DOHH2 (cell line): ENCODE data around the gene PRSS8.

Experiments used
- H3F3A ChIP-seq: fragments of 200-600 bp; sonication (generic), shearing (Covaris generic); 2 replicates; pipeline ENCODE4 v1.6.0; 2016; ENCODE audit warnings: antibody characterized with exemption, mild to moderate bottlenecking; ENCODE audit not compliant: control insufficient read depth, insufficient read depth
- H3K27ac ChIP-seq: fragments of 200-600 bp; sonication (generic); 2 replicates; pipeline ENCODE4 v1.5.1; 2014; ENCODE audit warnings: low read depth, mild to moderate bottlenecking, low read length, moderate library complexity
- H3K27me3 ChIP-seq: fragments of 200-600 bp; sonication (generic); 2 replicates; pipeline ENCODE4 v1.6.1; 2014; ENCODE audit warnings: mild to moderate bottlenecking, low read length, mixed read lengths; ENCODE audit not compliant: control insufficient read depth
- H3K36me3 ChIP-seq: fragments of 200-600 bp; sonication (generic); 2 replicates; pipeline ENCODE4 v1.6.1; 2014; ENCODE audit warnings: mild to moderate bottlenecking, low read length, moderate library complexity, mixed read lengths; ENCODE audit not compliant: control insufficient read depth
- H3K4me1 ChIP-seq: fragments of 200-600 bp; sonication (generic); 2 replicates; pipeline ENCODE4 v1.6.1; 2014; ENCODE audit warnings: mild to moderate bottlenecking, low read length, mixed read lengths; ENCODE audit not compliant: control insufficient read depth
- H3K4me2 ChIP-seq: fragments of 200-600 bp; sonication (generic); 2 replicates; pipeline ENCODE4 v1.6.0; 2014; ENCODE audit warnings: mild to moderate bottlenecking, low read length, moderate library complexity
- H3K4me3 ChIP-seq: fragments of 200-600 bp; sonication (generic); 2 replicates; pipeline ENCODE4 v1.5.1; 2014; ENCODE audit warnings: mild to moderate bottlenecking, low read length, mixed read lengths
- H3K79me2 ChIP-seq: fragments of 200-600 bp; sonication (generic); 2 replicates; pipeline ENCODE4 v1.6.1; 2014; ENCODE audit warnings: mild to moderate bottlenecking, low read length, mixed read lengths; ENCODE audit not compliant: control insufficient read depth
- H3K9me2 ChIP-seq: fragments of 200-600 bp; sonication (generic); replicated peaks from 2 replicates; pipeline ENCODE4 v1.6.1; 2014; ENCODE audit warnings: mild to moderate bottlenecking, low read length, mixed read lengths; ENCODE audit not compliant: control insufficient read depth
- H3K9me3 ChIP-seq: fragments of 200-600 bp; sonication (generic); 2 replicates; pipeline ENCODE4 v1.6.1; 2014; ENCODE audit warnings: antibody characterized with exemption, low read length, mixed read lengths; ENCODE audit not compliant: control insufficient read depth, insufficient read depth
- H4K20me1 ChIP-seq: fragments of 200-600 bp; sonication (generic); 2 replicates; pipeline ENCODE4 v1.6.0; 2014; ENCODE audit warnings: low read depth, mild to moderate bottlenecking, antibody characterized with exemption, low read length, moderate library complexity; ENCODE audit not compliant: control insufficient read depth, insufficient read depth
- CTCF ChIP-seq: fragments of 200-600 bp; sonication (generic); IDR thresholded peaks from one replicate; pipeline ENCODE4 v1.5.1; 2014; ENCODE audit warnings: antibody characterized with exemption, mild to moderate bottlenecking, low read depth, low read length; ENCODE audit not compliant: poor library complexity, severe bottlenecking
- EZH2phosphoT487 ChIP-seq: fragments of 200-600 bp; sonication (generic); IDR thresholded peaks from 2 replicates; pipeline ENCODE4 v1.6.1; 2017; ENCODE audit warnings: borderline replicate concordance, mild to moderate bottlenecking, antibody characterized with exemption, low read length, moderate library complexity, mixed read lengths

The PRSS8 gene

GRCh38 chr16:31118223-31119155, 17.0 kb downstream of the PRSS8 start:
- no peaks in the 10 kb centered on the region for H3K9me2 ChIP-seq
- no peaks in the 10 kb centered on the region for H3K27me3 ChIP-seq
- H3F3A ChIP-seq: peaks cover 4% of the 10 kb centered on the region
- peak overlapping the region; percentile 78 for H3K4me2 ChIP-seq
- TF ChIP-seq EZH2phosphoT487 (no peak), CTCF (no peak)
- peaks cover 42% of the 10 kb centered on the region for H3K36me3 ChIP-seq
- H3K79me2 ChIP-seq: peaks cover 42% of the 10 kb centered on the region
- peak overlapping the region; percentile 77 for H3K4me3 ChIP-seq
- H3K4me1 ChIP-seq: peaks cover 17% of the 10 kb centered on the region
- H3K9me3 ChIP-seq: no peaks in the 10 kb centered on the region
- H3K27ac ChIP-seq: no peak overlapping the region
- peaks cover 9% of the 10 kb centered on the region; the same call in 1 of the 2 replicates for H4K20me1 ChIP-seq

- peaks cover 42% of the 10 kb centered on the region for H3K79me2 ChIP-seq
- no peaks in the 10 kb centered on the region for H3K9me3 ChIP-seq
- peaks cover 17% of the 10 kb centered on the region for H3K4me1 ChIP-seq
- TF ChIP-seq CTCF (no peak), EZH2phosphoT487 (no peak)
- H3K4me3 ChIP-seq: peak within 1 kb of the TSS; percentile 77
- H3K36me3 ChIP-seq: peaks cover 51% of the 10 kb centered on the region
- peaks cover 9% of the 10 kb centered on the region for H3F3A ChIP-seq
- H3K27ac ChIP-seq: peak within 1 kb of the TSS; percentile 57
- H4K20me1 ChIP-seq: peaks cover 9% of the 10 kb centered on the region; the same call in 1 of the 2 replicates
- no peaks in the 10 kb centered on the region for H3K27me3 ChIP-seq
- no peaks in the 10 kb centered on the region for H3K9me2 ChIP-seq
- H3K4me2 ChIP-seq: peak within 1 kb of the TSS; percentile 78
Observed at GRCh38 chr16:31117384-31118222, 17.9 kb downstream of the PRSS8 start, which contains the start of gene KAT8. KAT8 (plus strand) TSS chr16:31117664; CDS start chr16:31117682, 18 bp downstream.

GRCh38 chr16:31114468-31114867, 21.1 kb downstream of the PRSS8 start:
- peaks cover 9% of the 10 kb centered on the region; the same call in 1 of the 2 replicates for H4K20me1 ChIP-seq
- H3K27me3 ChIP-seq: no peaks in the 10 kb centered on the region
- no peak overlapping the region for H3K4me2 ChIP-seq
- peaks cover 55% of the 10 kb centered on the region for H3K36me3 ChIP-seq
- no peak overlapping the region for H3K4me3 ChIP-seq
- peaks cover 19% of the 10 kb centered on the region for H3K4me1 ChIP-seq
- H3K9me3 ChIP-seq: no peaks in the 10 kb centered on the region
- no peak overlapping the region for H3K27ac ChIP-seq
- peaks cover 35% of the 10 kb centered on the region for H3K79me2 ChIP-seq
- TF ChIP-seq EZH2phosphoT487 (no peak), CTCF (no peak)
- H3F3A ChIP-seq: peaks cover 9% of the 10 kb centered on the region
- no peaks in the 10 kb centered on the region for H3K9me2 ChIP-seq
